Lung microvascular endothelial cell (primary cell): ENCODE measurements around the gene EGFLAM. TPM values are rescaled to one million over a fixed set of nuclear protein-coding genes. Genes with fewer than 3 reads are reported as not detected.
A peak's percentile ranks its signal among the peaks of the same experiment; 100 is the strongest.

Experiments
- DNase-seq, 2 donors: peaks; one replicate each; pipeline versions ENCODE4 v3.0.0 to v3.0.0-alpha.2; 2010; ENCODE audit warnings: low read depth in 2 of 2
- total RNA-seq: library from RNA; depleted of rRNA; stranded (reverse); fragments of >200 nt; gene quantifications from 2 replicates; pipeline ENCODE4 v1.2.1, GENCODE V29; 2014

The EGFLAM gene
- total RNA-seq, 1 donor from 2014 or later: 0.20 TPM

DNA sequence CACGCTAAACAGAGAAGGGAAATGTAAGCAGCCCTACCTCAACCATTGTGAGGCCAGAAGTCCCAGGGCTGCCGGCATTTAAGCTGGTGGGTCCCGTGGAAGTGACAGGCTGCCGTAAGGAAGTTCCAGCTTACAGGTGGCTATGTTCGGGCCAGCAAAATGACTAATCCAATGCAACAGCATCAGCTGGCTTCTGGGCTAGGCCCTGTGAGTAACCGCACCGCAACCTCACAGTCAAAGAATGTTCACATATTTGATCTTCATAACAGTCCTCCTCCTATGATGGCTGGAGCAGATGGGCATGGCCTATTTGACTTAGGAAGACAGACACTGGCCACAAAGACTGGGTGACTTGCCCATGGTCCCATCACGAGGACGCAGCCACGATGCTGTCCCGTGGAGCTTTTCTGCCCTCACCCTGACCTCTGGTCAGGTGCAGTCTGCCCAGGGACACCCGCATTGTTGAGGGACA lies 209.9 kb downstream of the EGFLAM start:
- DNase-seq: peak; percentile 81 to 94

DNA sequence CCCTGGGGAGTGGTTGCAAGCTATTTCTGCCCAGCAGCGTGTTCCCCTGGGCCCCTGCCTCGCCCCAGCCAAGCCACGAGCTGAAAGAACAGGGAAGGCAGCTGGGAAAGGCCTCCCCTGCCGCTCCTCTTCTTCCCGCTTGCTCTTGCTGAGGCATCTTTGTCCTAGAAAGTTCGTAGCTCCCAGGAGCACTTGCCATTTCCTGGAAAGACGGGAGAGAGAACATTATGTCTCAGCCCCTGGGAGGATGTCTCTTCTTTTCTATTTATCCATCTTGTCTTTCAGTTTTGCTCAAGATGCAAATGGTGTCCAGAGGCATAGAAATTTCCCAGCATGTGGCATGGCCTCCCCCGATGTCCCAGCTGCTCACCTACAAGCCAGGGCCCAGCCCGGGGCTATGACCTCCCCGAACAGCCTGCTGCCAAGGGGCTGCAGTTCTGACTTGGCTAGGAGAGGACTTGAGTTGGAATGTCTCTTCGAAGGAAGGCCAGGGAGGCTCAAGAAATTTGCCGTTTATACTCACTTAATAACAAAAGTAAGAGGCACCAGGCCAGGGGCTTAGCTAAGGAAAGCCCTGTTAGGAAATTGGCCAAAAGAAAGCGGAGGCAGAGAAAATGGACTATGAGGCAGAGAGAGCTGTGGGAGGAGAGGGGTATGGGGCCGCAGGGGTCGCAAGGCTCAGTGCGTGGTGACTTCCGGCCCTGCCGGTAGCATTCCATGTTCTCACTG lies 210.8 kb downstream of the EGFLAM start:
- DNase-seq: peak in 1 of 2 donors; percentile 10

DNA sequence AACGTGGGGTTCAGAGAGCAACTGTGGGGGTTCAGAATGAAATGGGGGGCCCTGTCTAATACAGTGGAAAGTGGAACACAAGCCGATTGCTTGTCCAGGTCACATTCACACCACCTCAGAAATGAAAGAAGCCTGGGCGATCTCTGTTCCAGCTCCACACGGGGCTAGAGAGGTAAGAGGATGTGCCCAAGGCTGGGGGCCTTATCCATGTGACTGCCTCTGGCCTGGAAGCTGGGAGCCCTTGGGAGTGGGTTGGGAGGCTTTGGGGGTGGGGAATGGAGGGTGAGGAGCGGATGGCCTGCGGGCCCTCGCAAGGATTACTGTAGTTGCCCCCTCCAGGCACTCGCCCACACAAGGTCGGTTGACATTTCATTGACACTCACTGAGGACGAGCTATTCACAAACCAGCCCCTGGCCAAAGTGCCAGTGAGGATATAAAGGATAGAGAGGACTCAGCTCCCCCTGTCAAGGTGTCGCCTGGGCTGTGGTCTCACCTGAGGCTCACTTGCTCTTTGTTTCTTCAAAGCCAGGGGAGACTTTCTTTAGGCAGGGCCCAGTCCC lies 211.4 kb downstream of the EGFLAM start:
- no peak for DNase-seq

DNA sequence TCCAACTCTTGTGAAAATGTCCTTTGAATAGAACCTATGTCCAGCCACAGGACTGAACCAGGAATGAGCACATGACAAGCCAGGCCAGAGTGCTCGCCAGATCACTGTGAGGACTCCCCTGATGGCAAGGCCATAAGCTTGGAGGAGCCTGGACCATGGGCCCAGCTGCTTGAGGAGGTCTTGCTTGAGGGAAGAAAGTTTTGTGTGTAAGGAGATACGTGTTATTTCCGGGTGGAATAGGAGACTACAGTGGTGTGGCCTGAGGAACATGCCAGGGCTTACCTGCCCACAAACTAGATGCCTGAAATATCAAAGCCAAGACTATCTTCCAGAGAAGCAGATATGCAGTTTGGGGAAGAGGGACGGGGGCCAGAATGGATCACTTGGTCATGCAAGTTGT lies 213.3 kb downstream of the EGFLAM start:
- DNase-seq: no peak

DNA sequence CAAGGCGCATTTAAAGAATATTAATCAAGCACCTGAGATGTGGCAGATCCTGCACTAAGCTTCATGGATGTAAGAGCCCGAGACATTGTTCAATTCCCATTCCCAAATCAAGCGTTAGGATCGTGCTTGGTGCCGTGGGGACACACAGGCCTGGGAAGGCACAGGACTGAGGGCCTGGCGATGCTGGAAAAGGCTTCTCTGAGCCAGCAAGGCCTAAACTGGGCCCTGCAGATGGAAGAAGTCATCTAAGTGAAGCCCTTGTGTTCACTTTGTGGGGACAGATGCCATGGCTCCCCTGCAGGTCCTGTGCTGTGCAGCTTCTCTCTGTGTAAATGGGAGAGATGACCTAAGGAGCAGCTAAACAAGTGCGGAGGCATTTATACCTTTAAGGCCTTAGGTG lies 214.2 kb downstream of the EGFLAM start:
- DNase-seq: no peak

DNA sequence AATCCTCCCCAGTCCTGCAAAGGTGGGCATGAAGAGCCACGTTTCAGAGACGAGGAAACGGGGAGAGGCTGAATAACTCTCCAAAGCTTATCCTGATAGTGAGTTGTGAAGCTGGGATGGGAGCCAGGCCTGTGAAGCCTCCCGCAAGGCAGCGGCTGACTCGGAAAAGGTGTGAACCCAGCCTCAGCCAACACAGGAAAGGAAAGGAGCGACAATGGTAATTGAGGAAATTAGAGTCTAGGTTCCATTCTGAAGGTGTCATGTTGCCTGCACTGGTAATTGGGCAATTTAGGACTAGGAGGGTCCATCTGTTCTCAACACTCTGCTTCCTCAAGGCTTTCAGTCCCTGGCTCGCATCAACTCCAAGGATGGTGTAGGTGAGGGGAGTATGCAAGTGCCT lies 214.6 kb downstream of the EGFLAM start:
- DNase-seq: peak; percentile 28 to 61

DNA sequence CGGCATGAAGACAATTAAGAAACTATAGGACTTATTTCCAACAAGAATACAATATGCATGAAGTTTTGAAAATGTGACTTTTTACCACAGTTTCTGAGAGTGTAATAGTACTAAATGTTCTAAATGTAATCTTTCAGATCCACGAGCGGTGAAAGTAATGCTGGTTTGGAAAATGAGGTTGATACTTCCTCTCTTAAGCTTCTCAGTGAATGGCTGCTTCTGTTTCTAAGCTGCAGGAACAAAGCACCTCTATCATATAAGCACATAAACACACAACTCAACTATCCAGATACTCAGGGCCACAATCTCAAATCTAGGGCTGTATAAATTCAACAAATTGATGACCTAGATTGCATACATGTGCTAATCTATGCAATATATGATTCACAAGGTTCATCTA lies 219.8 kb downstream of the EGFLAM start:
- no peak for DNase-seq

DNA sequence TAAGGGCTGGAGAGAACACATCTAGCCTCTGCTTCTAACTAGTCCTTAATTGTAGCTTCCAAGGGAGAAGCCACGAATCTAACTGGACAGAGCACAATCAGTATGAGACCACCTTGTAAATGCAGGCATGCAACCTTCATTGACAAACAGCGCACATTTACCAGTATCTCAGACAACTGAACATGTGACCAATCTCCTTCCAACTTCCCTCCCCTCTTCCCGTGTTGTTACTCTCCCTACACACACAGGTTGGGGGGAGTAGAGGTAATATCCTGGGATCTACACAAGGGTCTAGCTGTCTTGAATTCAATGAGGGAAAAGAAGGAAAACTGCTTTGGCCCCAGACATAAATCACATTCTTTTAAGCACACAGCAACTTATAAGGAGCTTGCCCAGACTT lies 220.5 kb downstream of the EGFLAM start:
- no peak for DNase-seq

DNA sequence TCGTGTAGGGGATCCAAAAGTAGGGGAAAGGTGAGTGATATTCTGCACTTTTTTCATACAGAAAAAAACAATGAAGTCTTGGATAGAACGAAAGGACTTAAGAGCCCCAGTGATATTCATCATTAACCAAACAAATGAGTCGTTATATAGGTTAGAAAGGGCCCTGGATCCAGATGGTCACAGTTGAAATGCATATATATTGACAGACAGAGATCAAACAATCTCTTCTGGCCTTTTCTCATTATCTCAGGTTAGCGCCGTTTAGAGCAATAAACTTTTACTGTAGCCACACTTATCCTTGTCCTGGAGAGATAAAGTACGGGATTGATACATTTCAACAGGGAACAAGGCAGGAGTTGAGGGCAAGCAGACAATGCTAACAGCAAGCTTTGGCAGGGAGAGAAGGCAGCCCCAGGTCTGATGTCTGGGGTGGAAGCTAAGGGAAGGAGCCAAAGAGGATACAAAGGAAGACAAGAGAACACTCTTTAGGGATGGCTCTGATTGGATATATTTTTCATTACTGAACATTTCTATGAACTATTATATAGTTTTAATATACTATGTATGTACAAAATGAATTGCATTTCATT lies 221.1 kb downstream of the EGFLAM start:
- no peak for DNase-seq

DNA sequence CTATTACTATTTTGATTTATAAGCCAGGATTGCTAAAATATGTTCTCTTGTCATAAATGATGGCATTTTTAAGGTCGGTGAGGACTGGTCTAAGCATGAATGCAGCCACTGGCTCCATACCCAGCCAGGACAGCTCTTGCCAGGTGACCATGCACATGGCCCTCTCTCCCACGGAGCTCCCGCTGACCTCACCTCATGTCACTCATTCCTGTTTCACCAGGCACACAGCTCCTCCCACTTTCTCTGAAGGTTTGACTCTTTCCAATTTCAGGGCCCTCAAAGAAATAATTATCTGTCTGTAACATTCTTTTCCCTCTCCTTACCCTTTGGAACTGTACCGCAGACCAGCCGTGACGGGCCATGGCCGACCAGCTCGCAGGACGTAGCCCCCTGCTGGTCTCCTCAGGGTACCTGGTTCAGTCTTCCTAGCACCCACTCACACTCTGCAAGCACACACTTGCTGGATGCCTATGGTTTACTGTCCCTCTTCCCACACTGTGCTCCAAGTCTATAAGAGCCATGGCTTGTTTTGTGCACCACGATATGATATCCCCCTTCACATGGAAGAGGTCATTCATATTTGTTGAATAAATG lies 225.5 kb downstream of the EGFLAM start:
- DNase-seq: no peak

DNA sequence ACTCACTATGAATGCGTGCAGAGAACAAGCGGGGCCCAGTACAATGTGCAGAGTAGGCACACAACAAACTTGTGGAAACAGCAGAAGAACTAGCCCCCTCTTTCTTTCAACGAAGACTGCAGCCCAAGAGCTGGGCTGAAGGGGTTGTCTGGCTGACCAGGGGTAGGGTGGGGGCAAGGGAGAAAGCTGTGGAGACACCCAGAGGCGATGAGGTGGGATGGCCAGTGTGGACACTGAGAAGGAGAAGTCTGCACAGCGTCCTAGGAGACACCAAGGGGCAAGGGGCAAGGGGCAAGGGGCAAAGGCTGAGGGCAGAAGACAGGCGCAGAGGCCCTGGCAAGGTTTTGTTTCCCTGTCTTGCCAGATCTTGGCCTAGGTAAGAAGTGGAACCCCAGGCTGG lies 235.8 kb downstream of the EGFLAM start:
- DNase-seq: no peak

DNA sequence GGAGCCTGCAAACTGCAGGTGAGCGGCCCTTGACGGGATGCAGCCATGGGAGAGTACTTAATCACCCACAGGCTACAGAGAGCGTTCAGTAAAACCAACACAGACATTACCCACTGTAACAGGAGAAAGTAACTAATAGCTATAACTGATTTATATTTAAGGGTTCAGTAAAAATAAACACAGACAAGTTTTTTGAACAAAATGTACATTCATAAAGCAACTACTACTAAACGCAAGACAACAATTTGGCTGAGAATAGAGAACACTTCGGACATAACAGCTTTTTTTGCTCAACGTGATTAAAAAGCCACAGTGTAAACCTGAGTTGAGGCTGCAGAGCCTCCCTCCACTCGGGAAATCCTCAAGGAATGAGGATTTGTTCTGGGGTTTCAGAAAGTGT lies 236.4 kb downstream of the EGFLAM start:
- no peak for DNase-seq

DNA sequence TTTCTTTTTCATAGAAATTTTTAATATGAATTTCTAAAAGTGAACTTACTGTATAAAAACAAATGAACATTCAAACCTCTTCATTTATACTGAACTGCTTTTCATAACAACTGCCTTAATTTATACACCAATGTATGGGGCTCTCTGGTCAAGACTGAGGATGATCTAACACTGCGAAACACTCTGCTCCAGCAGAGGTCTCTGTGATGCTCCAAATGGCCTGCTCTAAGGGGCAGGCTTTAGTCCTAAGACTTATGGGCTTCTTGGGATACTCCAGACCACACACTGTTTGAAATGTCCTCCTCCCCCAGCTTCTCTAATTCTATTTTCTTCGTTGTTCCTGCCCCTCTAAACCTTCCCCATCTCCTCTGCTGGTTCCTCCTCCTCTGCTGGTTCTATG lies 239.6 kb downstream of the EGFLAM start:
- DNase-seq: peak; percentile 3 to 11

DNA sequence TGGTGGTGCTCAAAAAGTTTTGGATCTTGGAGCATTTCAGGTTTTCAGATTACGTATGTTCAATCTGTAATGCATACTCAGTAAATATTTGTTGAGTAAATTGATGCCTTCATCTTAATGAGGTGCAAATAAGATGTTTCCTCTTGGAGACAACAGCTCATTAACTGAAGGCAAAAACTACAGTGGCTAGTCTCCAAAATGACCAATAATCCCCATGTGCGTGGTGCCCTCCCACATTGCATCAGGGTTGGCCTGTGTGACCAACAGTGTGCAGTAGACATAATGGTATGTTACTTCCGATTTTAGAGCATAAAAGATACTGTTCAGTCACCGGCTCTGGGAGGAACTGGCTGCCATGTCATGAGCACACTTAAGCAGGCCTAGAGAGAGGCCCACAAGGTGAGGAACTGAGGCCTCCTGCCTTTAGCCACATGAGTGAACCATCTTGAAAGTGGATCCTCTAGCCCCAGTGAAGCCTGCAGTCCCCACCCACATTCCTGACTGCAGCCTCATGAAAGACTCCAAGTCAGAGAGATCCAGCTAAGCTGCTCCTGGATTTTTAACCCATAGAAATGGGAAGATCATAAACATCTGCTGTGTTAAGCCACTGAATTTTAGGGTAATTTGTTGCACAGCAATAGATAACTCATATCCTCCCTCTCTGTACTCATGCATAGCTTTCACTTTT lies 242.4 kb downstream of the EGFLAM start:
- DNase-seq: no peak

DNA sequence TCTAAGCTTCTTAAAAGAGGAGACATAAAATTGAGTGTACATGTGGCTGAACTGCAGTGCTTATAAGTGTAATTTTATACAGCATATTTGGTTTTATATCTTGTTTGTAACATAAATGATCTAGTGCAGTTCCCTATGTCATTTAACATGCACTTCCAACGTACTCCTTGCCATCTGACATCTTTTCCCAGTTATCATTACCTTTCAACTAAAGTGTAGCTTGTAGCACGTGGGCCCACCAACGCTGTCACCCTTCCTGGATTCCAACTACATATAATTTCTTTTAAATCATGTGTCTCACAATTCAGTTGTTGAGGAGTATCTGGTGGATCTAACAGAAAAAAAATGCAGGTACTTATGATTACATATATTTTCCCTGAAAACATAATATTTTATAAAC lies 247.9 kb downstream of the EGFLAM start:
- no peak for DNase-seq

DNA sequence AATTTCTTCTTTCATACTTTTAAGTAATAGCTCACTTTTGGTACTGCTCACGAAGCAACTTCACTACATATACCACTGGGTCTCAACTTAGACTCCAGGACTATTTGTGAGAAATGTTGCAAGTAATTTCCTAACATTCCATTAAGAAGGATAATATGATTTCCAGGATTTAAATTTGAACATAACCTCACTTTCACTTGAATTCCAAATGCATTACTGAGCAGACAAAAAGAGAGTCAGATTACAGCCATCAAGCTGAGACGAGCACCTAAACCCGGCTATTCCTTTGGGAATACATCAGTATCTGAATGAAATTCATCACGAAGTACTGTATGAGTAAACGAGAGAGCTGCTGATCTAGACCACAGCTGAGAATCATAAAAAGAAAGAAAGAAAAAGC lies 250.8 kb downstream of the EGFLAM start:
- no peak for DNase-seq
